ENCODE measurements around the gene SV2C.

GRCh38 chr5:76196457-76196856 is 113.3 kb downstream of the SV2C start:
- TF ChIP-seq CTCF (conservative IDR thresholded peaks at IDR 0.05 in 1 of 2, IDR thresholded peaks at IDR 0.05 in 1 of 2; ENCODE audit: extremely low read depth in 1 of 2, insufficient read depth in 1 of 2, low read depth in 1 of 2, low read length in 2 of 2) (no peak), EZH2 (IDR thresholded peaks at IDR 0.05; ENCODE audit: borderline replicate concordance, low read length) (no peak)

Data from mammary epithelial cell (primary cell).